Measurements from ENCODE around the gene UGT1A10. TPM values are rescaled to one million over a fixed set of nuclear protein-coding genes. Genes with fewer than 3 reads are reported as not detected.
"Not testable (repeated sequence)": the region's sequence is repeated elsewhere in the genome, so short reads cannot be mapped to it uniquely, and the experiment has no call there.

Gene UGT1A10
- total RNA-seq, 1 experiment from 2014 or later, result 1.0 TPM

DNA sequence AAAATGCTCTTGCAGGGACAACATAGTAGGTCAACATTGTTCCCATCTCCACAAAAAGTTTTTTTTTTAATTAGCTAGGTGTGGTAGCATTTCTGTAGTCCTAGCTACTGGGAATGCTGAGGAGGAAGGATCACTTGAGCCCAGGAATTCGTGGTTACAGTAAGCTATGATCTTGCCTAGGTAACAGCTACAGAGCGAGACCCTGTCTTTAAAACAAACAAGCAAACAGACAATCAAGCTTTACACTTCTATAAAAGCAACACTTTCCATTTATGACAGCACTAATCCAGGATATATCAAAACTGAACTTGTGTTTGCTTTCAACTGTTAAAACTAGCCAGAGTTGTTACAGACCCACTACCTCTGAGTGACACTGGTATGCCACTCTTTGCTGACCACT, 104.6 kb downstream of the UGT1A10 start:
- Histone ChIP-seq H3K9me3 (no peaks in the 10 kb centered on the region), H3K4me1 (no peaks in the 10 kb centered on the region), H3K36me3 (ENCODE audit: control insufficient read depth, insufficient read depth, low read length) (no peaks in the 10 kb centered on the region), H3K4me3 (ENCODE audit: low read depth, low read length) (no peak overlapping the region), H3K27me3 (replicated peaks; ENCODE audit: control insufficient read depth, insufficient read depth, low read length) (no peaks in the 10 kb centered on the region)
- CTCF ChIA-PET, result no interaction called here
- H3K27ac Mint-ChIP-seq (ENCODE audit: unreplicated experiment), result no peak overlapping the region
- intact Hi-C loops (cut with micrococcal nuclease; ENCODE audit: unreplicated experiment), result no loop called here
- no TSS peak for BruUV-seq (replicated peaks)
- H3K9me3 Mint-ChIP-seq (ENCODE audit: unreplicated experiment), result peaks cover 15% of the 10 kb centered on the region
- H3K4me1 Mint-ChIP-seq (ENCODE audit: low read depth, unreplicated experiment), result peaks cover 20% of the 10 kb centered on the region
- H3K36me3 Mint-ChIP-seq (ENCODE audit: insufficient read depth, unreplicated experiment), result peaks cover 19% of the 10 kb centered on the region
- no peaks in the 10 kb centered on the region for H3K27me3 Mint-ChIP-seq (ENCODE audit: insufficient read depth, unreplicated experiment)
- POLR2A ChIA-PET, result no interaction called here
- TF ChIP-seq, protein P1, sequence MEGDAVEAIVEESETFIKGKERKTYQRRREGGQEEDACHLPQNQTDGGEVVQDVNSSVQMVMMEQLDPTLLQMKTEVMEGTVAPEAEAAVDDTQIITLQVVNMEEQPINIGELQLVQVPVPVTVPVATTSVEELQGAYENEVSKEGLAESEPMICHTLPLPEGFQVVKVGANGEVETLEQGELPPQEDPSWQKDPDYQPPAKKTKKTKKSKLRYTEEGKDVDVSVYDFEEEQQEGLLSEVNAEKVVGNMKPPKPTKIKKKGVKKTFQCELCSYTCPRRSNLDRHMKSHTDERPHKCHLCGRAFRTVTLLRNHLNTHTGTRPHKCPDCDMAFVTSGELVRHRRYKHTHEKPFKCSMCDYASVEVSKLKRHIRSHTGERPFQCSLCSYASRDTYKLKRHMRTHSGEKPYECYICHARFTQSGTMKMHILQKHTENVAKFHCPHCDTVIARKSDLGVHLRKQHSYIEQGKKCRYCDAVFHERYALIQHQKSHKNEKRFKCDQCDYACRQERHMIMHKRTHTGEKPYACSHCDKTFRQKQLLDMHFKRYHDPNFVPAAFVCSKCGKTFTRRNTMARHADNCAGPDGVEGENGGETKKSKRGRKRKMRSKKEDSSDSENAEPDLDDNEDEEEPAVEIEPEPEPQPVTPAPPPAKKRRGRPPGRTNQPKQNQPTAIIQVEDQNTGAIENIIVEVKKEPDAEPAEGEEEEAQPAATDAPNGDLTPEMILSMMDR (IDR thresholded peaks at IDR 0.05; ENCODE audit: insufficient read depth in 1 of 2, low read depth in 1 of 2, low read length in 1 of 2, severe bottlenecking in 1 of 2, unreplicated experiment in 1 of 2), result no peak
- DNase-seq, result no peak
- H3K4me3 Mint-ChIP-seq (ENCODE audit: unreplicated experiment), result no peak overlapping the region

DNA sequence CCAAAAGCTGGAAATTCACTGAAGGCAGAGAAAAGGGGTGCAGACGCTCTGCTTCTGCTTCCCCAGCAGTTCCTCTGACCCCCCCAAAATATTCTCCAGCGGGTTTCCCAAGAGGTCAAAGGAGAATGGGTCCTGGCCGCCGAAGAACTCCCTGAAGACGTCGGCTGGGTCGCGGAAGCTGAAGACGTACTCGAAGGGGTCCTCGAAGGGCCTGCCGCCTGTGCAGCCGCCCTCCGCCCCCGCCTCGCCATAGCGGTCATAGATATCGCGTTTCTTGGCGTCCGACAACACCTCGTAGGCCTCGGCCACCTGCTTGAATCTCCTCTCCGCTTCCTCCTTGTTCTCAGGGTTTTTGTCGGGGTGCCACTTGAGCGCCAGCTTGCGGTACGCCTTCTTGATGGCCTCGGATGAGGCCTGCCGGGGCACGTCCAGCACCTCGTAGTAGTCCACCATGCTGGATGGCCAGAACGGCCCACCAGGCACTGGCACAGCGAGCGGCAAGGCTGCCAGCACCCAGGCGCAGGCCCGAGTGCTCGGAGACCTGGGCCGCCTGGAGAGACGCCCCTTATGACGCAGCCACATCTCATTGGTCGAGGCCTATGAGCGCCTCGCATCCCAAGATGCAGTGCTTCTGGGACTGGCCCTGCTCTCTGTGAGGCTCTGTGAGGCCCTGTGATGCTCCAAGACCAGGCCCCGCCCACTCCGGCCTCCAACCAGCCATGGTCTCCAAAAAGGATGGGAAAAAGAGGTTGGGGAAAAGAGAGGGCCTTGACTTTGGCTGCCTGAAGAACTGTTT, 107.4 kb downstream of the UGT1A10 start:
- Mint-ChIP-seq H3K36me3 (ENCODE audit: insufficient read depth, unreplicated experiment) (peaks cover 19% of the 10 kb centered on the region), H3K9me3 (ENCODE audit: unreplicated experiment) (peaks cover 17% of the 10 kb centered on the region), H3K4me1 (ENCODE audit: low read depth, unreplicated experiment) (peaks cover 13% of the 10 kb centered on the region), H3K4me3 (ENCODE audit: unreplicated experiment) (no peak overlapping the region), H3K27me3 (ENCODE audit: insufficient read depth, unreplicated experiment) (no peaks in the 10 kb centered on the region), H3K27ac (ENCODE audit: unreplicated experiment) (no peak overlapping the region)
- ChIA-PET POLR2A (no interaction called here), CTCF (no interaction called here)
- no peak for DNase-seq
- Histone ChIP-seq H3K27me3 (replicated peaks; ENCODE audit: control insufficient read depth, insufficient read depth, low read length) (no peaks in the 10 kb centered on the region), H3K9me3 (no peaks in the 10 kb centered on the region), H3K4me3 (ENCODE audit: low read depth, low read length) (no peak overlapping the region), H3K36me3 (ENCODE audit: control insufficient read depth, insufficient read depth, low read length) (no peaks in the 10 kb centered on the region), H3K4me1 (peaks cover 9% of the 10 kb centered on the region)
- TF ChIP-seq, protein P1 (IDR thresholded peaks at IDR 0.05; ENCODE audit: insufficient read depth in 1 of 2, low read depth in 1 of 2, low read length in 1 of 2, severe bottlenecking in 1 of 2, unreplicated experiment in 1 of 2), result no peak
- intact Hi-C loops (cut with micrococcal nuclease; ENCODE audit: unreplicated experiment), result no loop called here
- BruUV-seq (replicated peaks), result no TSS peak

DNA sequence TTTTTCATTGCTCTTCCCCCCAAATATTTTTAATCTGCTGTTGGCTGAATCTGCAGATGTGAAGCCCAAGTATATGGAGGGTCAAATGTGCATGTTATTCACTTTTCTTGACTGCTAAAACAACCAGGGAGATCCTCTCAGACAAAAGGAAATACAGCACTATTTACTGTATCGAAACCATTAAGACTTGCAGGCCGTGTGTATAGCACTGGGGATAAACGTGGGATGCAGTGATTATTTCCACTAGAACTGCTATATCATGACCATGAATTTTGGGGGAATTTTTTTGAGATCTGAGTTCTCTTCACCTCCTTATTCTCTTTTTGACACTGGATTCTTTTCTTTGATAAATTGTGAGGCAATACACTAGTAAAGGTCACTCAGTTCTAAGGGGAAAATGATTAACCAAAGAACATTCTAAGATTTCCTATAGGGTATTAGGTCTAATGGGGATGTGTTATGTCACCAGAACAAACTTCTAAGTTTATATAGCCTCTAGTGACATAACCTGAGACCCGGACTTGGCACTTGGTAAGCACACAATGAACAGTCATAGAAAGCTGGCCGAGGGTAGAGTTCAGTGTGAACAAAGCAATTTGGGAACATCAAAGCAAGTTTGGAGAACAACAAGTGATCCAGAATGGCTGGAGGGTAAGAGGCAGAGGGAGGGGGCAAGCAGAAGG, 109.0 kb downstream of the UGT1A10 start:
- no peak overlapping the region for H3K4me3 ChIP-seq (ENCODE audit: low read depth, low read length)
- Mint-ChIP-seq H3K36me3 (ENCODE audit: insufficient read depth, unreplicated experiment) (peaks cover 15% of the 10 kb centered on the region), H3K4me1 (ENCODE audit: low read depth, unreplicated experiment) (peaks cover 12% of the 10 kb centered on the region), H3K27me3 (ENCODE audit: insufficient read depth, unreplicated experiment) (no peaks in the 10 kb centered on the region), H3K9me3 (ENCODE audit: unreplicated experiment) (peaks cover 29% of the 10 kb centered on the region), H3K4me3 (ENCODE audit: unreplicated experiment) (no peak overlapping the region), H3K27ac (ENCODE audit: unreplicated experiment) (no peak overlapping the region)
- intact Hi-C loops (cut with micrococcal nuclease; ENCODE audit: unreplicated experiment), result no loop called here
- CTCF ChIA-PET, result no interaction called here
- no peak for DNase-seq
- no peaks in the 10 kb centered on the region for H3K27me3 ChIP-seq (replicated peaks; ENCODE audit: control insufficient read depth, insufficient read depth, low read length)
- peaks cover 9% of the 10 kb centered on the region for H3K4me1 ChIP-seq
- POLR2A ChIA-PET, result no interaction called here
- BruUV-seq (replicated peaks), result no TSS peak
- TF ChIP-seq, protein P1 (IDR thresholded peaks at IDR 0.05; ENCODE audit: insufficient read depth in 1 of 2, low read depth in 1 of 2, low read length in 1 of 2, severe bottlenecking in 1 of 2, unreplicated experiment in 1 of 2), result no peak
- H3K9me3 ChIP-seq, result no peaks in the 10 kb centered on the region
- no peaks in the 10 kb centered on the region for H3K36me3 ChIP-seq (ENCODE audit: control insufficient read depth, insufficient read depth, low read length)

DNA sequence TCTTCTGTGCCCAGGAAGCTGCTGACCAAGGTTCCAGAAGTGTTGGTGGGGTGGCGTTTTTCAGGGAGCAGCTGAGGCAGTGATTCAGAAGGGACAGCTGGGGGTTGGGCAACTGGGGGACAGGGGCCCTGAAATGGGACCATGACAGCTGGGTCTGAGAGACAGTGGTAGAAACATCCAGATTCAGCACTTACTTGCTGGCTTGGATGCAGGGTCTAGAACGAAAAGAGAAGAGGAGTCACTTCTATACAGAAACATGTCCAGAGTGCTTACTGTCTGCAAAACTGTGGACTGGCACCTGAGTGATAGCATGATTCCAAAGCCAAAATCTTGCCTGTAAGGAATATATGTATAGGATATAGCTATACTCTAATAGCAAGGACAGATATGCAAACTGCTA, 109.6 kb downstream of the UGT1A10 start:
- DNase-seq; H3K4me1 ChIP-seq; H3K27me3 Mint-ChIP-seq (ENCODE audit: insufficient read depth, unreplicated experiment); BruUV-seq (replicated peaks); CTCF ChIA-PET; H3K27ac Mint-ChIP-seq (ENCODE audit: unreplicated experiment); H3K9me3 ChIP-seq; POLR2A ChIA-PET; H3K27me3 ChIP-seq (replicated peaks; ENCODE audit: control insufficient read depth, insufficient read depth, low read length); H3K36me3 ChIP-seq (ENCODE audit: control insufficient read depth, insufficient read depth, low read length); H3K4me3 Mint-ChIP-seq (ENCODE audit: unreplicated experiment); intact Hi-C loops (cut with micrococcal nuclease; ENCODE audit: unreplicated experiment); H3K4me3 ChIP-seq (ENCODE audit: low read depth, low read length): not testable (repeated sequence)
- peaks cover 12% of the 10 kb centered on the region for H3K4me1 Mint-ChIP-seq (ENCODE audit: low read depth, unreplicated experiment)
- H3K36me3 Mint-ChIP-seq (ENCODE audit: insufficient read depth, unreplicated experiment), result peaks cover 12% of the 10 kb centered on the region
- peaks cover 32% of the 10 kb centered on the region for H3K9me3 Mint-ChIP-seq (ENCODE audit: unreplicated experiment)
